GM12864 (cell line): Measurements from ENCODE around the gene RPS27L.

Experiments used
- DNase-seq: peaks from one replicate; pipeline ENCODE4 v3.0.0-alpha.2; 2011; ENCODE audit warnings: low read depth
- H3K4me3 ChIP-seq: 2 replicates; pipeline ENCODE4 v1.5.1; 2011; ENCODE audit warnings: mild to moderate bottlenecking, low read depth, low read length, control low read depth
- CTCF ChIP-seq: IDR thresholded peaks from 2 replicates; pipeline ENCODE4 v1.5.1; 2011; ENCODE audit warnings: low read depth, mild to moderate bottlenecking, moderate library complexity, low read length, control low read depth, inconsistent platforms; ENCODE audit errors: missing control alignments

RPS27L gene

GRCh38 chr15:63187589-63188226 lies 30.4 kb upstream of the RPS27L start:
- no peak overlapping the region for H3K4me3 ChIP-seq
- TF ChIP-seq CTCF, result no peak
- DNase-seq, result no peak

- DNase-seq, result no peak
- no peak overlapping the region for H3K4me3 ChIP-seq
- TF ChIP-seq CTCF, result no peak
Measured at GRCh38 chr15:63186065-63186464, 28.8 kb upstream of the RPS27L start.

- DNase-seq, result no peak
- H3K4me3 ChIP-seq, result no peak overlapping the region
Measured at GRCh38 chr15:63185206-63185605, 27.9 kb upstream of the RPS27L start.

GRCh38 chr15:63181648-63182047 lies 24.4 kb upstream of the RPS27L start:
- DNase-seq, result no peak
- H3K4me3 ChIP-seq, result no peak overlapping the region
- no peak for TF ChIP-seq CTCF

More at GRCh38 chr15:63185206-63185605, 27.9 kb upstream of the RPS27L start:
- TF ChIP-seq CTCF, result no peak

- TF ChIP-seq CTCF, result no peak
- no peak overlapping the region for H3K4me3 ChIP-seq
- DNase-seq, result no peak
Measured at GRCh38 chr15:63180746-63181145, 23.5 kb upstream of the RPS27L start.

GRCh38 chr15:63178034-63178433 lies 20.8 kb upstream of the RPS27L start:
- no peak for TF ChIP-seq CTCF
- no peak for DNase-seq

GRCh38 chr15:63176302-63176701 lies 19.0 kb upstream of the RPS27L start:
- TF ChIP-seq CTCF, result no peak
- no peak overlapping the region for H3K4me3 ChIP-seq
- no peak for DNase-seq

More at GRCh38 chr15:63178034-63178433, 20.8 kb upstream of the RPS27L start:
- no peak overlapping the region for H3K4me3 ChIP-seq
